ENCODE results near the gene RAP1B. TPM values are rescaled to one million over a fixed set of nuclear protein-coding genes. Genes with fewer than 3 reads are reported as not detected.
A peak's percentile ranks its signal among the peaks of the same experiment; 100 is the strongest.

The RAP1B gene
- total RNA-seq, 2 donors from 2014 or later = 100 to 102 TPM

- Histone ChIP-seq H3K9ac (ENCODE audit: extremely low read depth, low read length, poor library complexity, severe bottlenecking) (no peak overlapping the region), H3K9me3 (ENCODE audit: control insufficient read depth, low read length) (no peaks in the 10 kb centered on the region), H3K27ac (ENCODE audit: low read depth, low read length) (no peak overlapping the region), H3K4me3 (ENCODE audit: low read length) (no peak overlapping the region), H3K27me3 (ENCODE audit: control insufficient read depth, insufficient read depth, low read length, poor library complexity, severe bottlenecking) (no peaks in the 10 kb centered on the region), H3K36me3 (ENCODE audit: control insufficient read depth, insufficient read depth, low read length) (peaks cover 65% of the 10 kb centered on the region), H3K4me1 (ENCODE audit: control insufficient read depth, insufficient read depth, low read length) (no peaks in the 10 kb centered on the region)
- TF ChIP-seq CTCF (conservative IDR thresholded peaks at IDR 0.05) = no peak
- Mint-ChIP-seq H3K27ac (peak overlapping the region; percentile 26), H3K9me3 (no peaks in the 10 kb centered on the region), H3K4me1 (no peaks in the 10 kb centered on the region), H3K36me3 (ENCODE audit: low read depth) (peaks cover 47% of the 10 kb centered on the region), H3K27me3 (ENCODE audit: insufficient read depth) (no peaks in the 10 kb centered on the region), H3K4me3 (no peak overlapping the region)
- WGBS, 2 experiments (ENCODE audit: insufficient coverage in 1 of 2, insufficient read length in 1 of 2) = 94 to 95% methylated on average over 2 to 3 of the region's 3 CpGs
- DNase-seq = no peak
Measured at GRCh38 chr12:68648179-68648578, 37.5 kb downstream of the RAP1B start.

- DNase-seq = no peak
- H3K27ac ChIP-seq (ENCODE audit: low read depth, low read length) = no peak overlapping the region
- no peak for TF ChIP-seq CTCF (conservative IDR thresholded peaks at IDR 0.05)
- no peaks in the 10 kb centered on the region for H3K4me1 ChIP-seq (ENCODE audit: control insufficient read depth, insufficient read depth, low read length)
- Mint-ChIP-seq H3K36me3 (ENCODE audit: low read depth) (peaks cover 20% of the 10 kb centered on the region), H3K4me3 (no peak overlapping the region), H3K9me3 (no peaks in the 10 kb centered on the region), H3K27ac (no peak overlapping the region), H3K4me1 (peaks cover 5% of the 10 kb centered on the region), H3K27me3 (ENCODE audit: insufficient read depth) (no peaks in the 10 kb centered on the region)
- H3K36me3 ChIP-seq (ENCODE audit: control insufficient read depth, insufficient read depth, low read length) = peaks cover 31% of the 10 kb centered on the region
- 91 to 100% methylated on average over 3 of the region's 3 CpGs for WGBS, 2 experiments (ENCODE audit: insufficient coverage in 1 of 2, insufficient read length in 1 of 2)
- H3K9me3 ChIP-seq (ENCODE audit: control insufficient read depth, low read length) = no peaks in the 10 kb centered on the region
- H3K9ac ChIP-seq (ENCODE audit: extremely low read depth, low read length, poor library complexity, severe bottlenecking) = no peak overlapping the region
- H3K4me3 ChIP-seq (ENCODE audit: low read length) = no peak overlapping the region
- no peaks in the 10 kb centered on the region for H3K27me3 ChIP-seq (ENCODE audit: control insufficient read depth, insufficient read depth, low read length, poor library complexity, severe bottlenecking)
Measured at GRCh38 chr12:68665016-68665569, 54.4 kb downstream of the RAP1B start.

GRCh38 chr12:68667291-68667690 lies 56.6 kb downstream of the RAP1B start:
- peaks cover 5% of the 10 kb centered on the region for H3K4me1 Mint-ChIP-seq
- no peaks in the 10 kb centered on the region for H3K9me3 ChIP-seq (ENCODE audit: control insufficient read depth, low read length)
- no peak overlapping the region for H3K9ac ChIP-seq (ENCODE audit: extremely low read depth, low read length, poor library complexity, severe bottlenecking)
- no peak overlapping the region for H3K4me3 ChIP-seq (ENCODE audit: low read length)
- H3K27ac ChIP-seq (ENCODE audit: low read depth, low read length) = no peak overlapping the region
- H3K36me3 ChIP-seq (ENCODE audit: control insufficient read depth, insufficient read depth, low read length) = peaks cover 13% of the 10 kb centered on the region
- no peak for TF ChIP-seq CTCF (conservative IDR thresholded peaks at IDR 0.05)
- H3K27me3 Mint-ChIP-seq (ENCODE audit: insufficient read depth) = no peaks in the 10 kb centered on the region
- WGBS, 2 experiments (ENCODE audit: insufficient coverage in 1 of 2, insufficient read length in 1 of 2) = no CpG with 5 or more reads among the region's 1 CpG
- no peak overlapping the region for H3K4me3 Mint-ChIP-seq
- H3K27me3 ChIP-seq (ENCODE audit: control insufficient read depth, insufficient read depth, low read length, poor library complexity, severe bottlenecking) = no peaks in the 10 kb centered on the region
- H3K4me1 ChIP-seq (ENCODE audit: control insufficient read depth, insufficient read depth, low read length) = no peaks in the 10 kb centered on the region
- H3K27ac Mint-ChIP-seq = no peak overlapping the region
- no peak for DNase-seq
- H3K9me3 Mint-ChIP-seq = no peaks in the 10 kb centered on the region
- peaks cover 8% of the 10 kb centered on the region for H3K36me3 Mint-ChIP-seq (ENCODE audit: low read depth)
